Measurements from ENCODE around the gene SETBP1.

The SETBP1 gene

DNA sequence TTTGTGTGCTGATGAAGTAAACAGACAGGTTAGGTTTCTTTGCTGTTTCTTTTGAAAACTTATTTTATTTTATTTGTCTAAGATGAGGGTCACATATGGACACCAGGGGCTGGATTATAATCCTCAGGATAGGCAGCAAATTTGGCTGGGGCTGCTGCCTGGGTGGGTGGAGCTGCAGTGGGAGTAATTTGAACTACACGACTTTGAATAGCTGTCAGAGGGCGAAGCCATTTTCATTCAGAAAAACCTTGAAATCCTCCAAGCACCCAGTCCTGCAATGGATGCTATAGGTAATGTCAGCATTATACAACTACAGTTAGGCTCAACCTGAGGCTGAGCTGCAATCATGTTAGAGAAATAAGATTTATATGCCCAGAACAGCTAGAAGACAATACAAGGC is 16.6 kb downstream of the SETBP1 start:
- TF ChIP-seq, protein P1, sequence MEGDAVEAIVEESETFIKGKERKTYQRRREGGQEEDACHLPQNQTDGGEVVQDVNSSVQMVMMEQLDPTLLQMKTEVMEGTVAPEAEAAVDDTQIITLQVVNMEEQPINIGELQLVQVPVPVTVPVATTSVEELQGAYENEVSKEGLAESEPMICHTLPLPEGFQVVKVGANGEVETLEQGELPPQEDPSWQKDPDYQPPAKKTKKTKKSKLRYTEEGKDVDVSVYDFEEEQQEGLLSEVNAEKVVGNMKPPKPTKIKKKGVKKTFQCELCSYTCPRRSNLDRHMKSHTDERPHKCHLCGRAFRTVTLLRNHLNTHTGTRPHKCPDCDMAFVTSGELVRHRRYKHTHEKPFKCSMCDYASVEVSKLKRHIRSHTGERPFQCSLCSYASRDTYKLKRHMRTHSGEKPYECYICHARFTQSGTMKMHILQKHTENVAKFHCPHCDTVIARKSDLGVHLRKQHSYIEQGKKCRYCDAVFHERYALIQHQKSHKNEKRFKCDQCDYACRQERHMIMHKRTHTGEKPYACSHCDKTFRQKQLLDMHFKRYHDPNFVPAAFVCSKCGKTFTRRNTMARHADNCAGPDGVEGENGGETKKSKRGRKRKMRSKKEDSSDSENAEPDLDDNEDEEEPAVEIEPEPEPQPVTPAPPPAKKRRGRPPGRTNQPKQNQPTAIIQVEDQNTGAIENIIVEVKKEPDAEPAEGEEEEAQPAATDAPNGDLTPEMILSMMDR (IDR thresholded peaks at IDR 0.05; ENCODE audit: low read depth, low read length), result no peak
- Histone ChIP-seq H3K27me3 (no peaks in the 10 kb centered on the region), H3K9me3 (no peaks in the 10 kb centered on the region), H3K4me3 (ENCODE audit: low read depth, low read length) (no peak overlapping the region), H3K4me1 (no peaks in the 10 kb centered on the region), H3K36me3 (no peaks in the 10 kb centered on the region)
- no peak for DNase-seq

DNA sequence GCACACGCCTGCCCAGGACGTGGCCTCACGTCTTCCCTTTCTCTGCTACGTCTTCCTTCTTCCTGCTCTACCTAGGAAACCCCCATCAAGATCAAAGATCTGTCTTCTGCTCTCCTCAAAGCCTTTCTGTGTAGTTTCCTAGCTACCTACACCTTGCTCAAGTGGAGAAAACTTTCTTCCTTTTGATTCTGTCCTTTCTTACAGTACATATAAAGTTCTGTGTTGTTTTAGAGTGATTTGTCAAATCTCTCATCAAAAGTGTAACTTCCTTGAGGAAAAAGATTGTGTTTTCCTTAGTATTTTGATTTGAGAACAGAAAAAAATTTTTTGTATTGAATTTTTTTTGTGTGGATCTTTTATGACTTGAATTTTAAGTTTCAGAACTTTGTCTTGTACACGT is 17.8 kb downstream of the SETBP1 start:
- TF ChIP-seq, protein P1 (IDR thresholded peaks at IDR 0.05; ENCODE audit: low read depth, low read length), result no peak
- no peaks in the 10 kb centered on the region for H3K4me1 ChIP-seq
- no peaks in the 10 kb centered on the region for H3K27me3 ChIP-seq
- no peak overlapping the region for H3K4me3 ChIP-seq (ENCODE audit: low read depth, low read length)
- no peaks in the 10 kb centered on the region for H3K36me3 ChIP-seq
- no peak for DNase-seq
- no peaks in the 10 kb centered on the region for H3K9me3 ChIP-seq

DNA sequence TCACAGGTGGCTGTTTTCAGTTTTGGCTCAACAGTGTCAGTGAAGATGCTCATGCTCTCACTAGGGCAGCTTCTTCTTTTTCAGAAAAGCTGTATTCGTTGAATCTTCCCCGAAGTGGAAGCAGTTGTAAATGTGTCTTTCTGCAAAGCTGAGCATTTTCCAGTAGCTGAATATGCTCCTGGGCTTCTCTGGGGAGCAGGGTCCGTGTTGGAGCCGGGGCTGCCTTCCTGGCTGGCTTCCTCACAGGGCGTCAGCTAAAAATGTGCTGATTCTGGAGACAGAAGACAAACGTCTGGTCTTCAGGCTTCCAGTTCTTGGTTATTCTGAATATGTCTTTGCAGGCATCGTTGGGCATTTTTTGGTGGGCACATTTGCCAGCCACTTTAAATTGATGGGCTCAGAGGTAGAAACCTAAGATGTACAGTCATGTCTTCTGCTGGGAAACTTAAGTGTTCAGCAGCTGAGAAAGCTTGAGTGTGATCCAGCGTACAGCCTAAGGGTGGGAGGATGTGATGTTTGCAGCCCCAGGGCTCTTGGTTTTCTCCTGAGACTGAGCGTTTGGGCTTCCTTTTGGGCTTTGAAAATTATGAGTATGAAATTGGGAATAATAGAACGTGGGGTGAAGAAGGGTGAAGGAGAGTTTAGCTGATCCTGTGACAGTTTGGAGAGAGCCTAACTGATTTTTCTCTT is 19.0 kb downstream of the SETBP1 start:
- TF ChIP-seq, protein P1 (IDR thresholded peaks at IDR 0.05; ENCODE audit: low read depth, low read length), result no peak
- Histone ChIP-seq H3K27me3 (no peaks in the 10 kb centered on the region), H3K36me3 (no peaks in the 10 kb centered on the region), H3K4me1 (no peaks in the 10 kb centered on the region), H3K4me3 (ENCODE audit: low read depth, low read length) (no peak overlapping the region), H3K9me3 (no peaks in the 10 kb centered on the region)
- no peak for DNase-seq

DNA sequence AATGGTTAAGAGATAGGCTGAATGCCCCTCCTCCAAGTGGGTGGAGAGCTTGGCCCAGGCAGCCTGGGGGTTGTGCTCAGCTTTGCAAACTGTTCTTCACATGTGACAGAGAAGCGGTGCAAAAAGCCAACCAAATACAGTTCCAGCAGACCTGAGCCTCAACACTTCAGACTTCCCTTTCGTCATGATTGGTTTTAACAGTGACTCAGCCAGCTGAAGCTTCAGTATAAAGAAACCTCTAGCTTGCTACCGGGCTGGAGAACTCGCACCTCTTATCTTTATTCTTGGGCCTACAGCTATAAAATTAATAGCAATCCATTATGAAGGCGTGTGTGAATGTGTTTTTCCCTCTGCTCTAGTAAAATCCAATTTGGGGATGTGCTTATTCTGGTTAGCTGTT is 20.0 kb downstream of the SETBP1 start:
- no peaks in the 10 kb centered on the region for H3K36me3 ChIP-seq
- no peaks in the 10 kb centered on the region for H3K4me1 ChIP-seq
- H3K4me3 ChIP-seq (ENCODE audit: low read depth, low read length), result no peak overlapping the region
- no peaks in the 10 kb centered on the region for H3K9me3 ChIP-seq
- DNase-seq, result no peak
- TF ChIP-seq, protein P1 (IDR thresholded peaks at IDR 0.05; ENCODE audit: low read depth, low read length), result no peak
- no peaks in the 10 kb centered on the region for H3K27me3 ChIP-seq

DNA sequence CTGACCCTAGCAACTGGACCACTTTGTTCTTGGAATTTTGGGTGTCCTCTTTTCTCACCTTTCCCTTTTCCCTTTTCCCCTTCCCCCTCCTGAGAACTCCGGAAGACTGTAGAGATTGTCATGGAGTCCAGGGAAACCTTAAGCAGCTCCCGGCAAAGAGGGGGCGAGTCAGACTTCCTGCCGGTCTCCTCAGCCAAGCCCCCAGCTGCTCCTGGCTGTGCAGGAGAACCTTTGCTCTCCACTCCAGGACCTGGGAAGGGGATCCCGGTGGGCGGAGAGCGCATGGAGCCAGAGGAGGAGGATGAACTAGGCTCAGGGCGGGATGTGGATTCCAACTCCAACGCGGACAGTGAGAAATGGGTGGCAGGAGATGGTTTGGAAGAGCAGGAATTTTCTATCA is 20.5 kb downstream of the SETBP1 start:
- TF ChIP-seq, protein P1 (IDR thresholded peaks at IDR 0.05; ENCODE audit: low read depth, low read length), result no peak
- no peaks in the 10 kb centered on the region for H3K4me1 ChIP-seq
- H3K27me3 ChIP-seq, result no peaks in the 10 kb centered on the region
- no peak overlapping the region for H3K4me3 ChIP-seq (ENCODE audit: low read depth, low read length)
- H3K36me3 ChIP-seq, result no peaks in the 10 kb centered on the region
- H3K9me3 ChIP-seq, result no peaks in the 10 kb centered on the region
- no peak for DNase-seq

DNA sequence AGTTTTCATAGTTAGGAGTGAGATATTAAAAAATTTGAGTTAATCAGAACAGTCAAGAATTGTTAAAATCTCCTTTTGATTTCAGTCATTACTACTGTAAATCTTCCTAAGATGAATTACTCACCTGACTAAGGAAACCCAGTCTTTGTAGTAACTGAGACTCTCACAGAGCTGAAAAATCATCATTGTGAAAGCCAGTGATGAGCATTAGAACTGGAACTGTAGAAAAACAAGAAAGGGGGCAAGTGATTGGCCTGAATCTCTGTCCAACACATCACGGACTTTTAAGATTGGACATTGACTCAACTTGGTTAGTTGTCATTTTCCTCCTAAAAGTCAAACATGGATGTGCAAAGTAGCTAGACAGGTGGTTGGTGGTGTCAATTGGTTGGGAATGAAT is 21.9 kb downstream of the SETBP1 start:
- H3K9me3 ChIP-seq, result no peaks in the 10 kb centered on the region
- TF ChIP-seq, protein P1 (IDR thresholded peaks at IDR 0.05; ENCODE audit: low read depth, low read length), result no peak
- H3K4me3 ChIP-seq (ENCODE audit: low read depth, low read length), result no peak overlapping the region
- no peaks in the 10 kb centered on the region for H3K27me3 ChIP-seq
- H3K4me1 ChIP-seq, result no peaks in the 10 kb centered on the region
- no peaks in the 10 kb centered on the region for H3K36me3 ChIP-seq
- DNase-seq, result no peak
